ENCODE measurements around the gene ENKUR. TPM values are rescaled to one million over a fixed set of nuclear protein-coding genes. Genes with fewer than 3 reads are reported as not detected.

Gene ENKUR
- total RNA-seq, 6 experiments from 2014 or later: 0.14 to 0.33 (median 0.23) TPM; not detected in 1

DNA sequence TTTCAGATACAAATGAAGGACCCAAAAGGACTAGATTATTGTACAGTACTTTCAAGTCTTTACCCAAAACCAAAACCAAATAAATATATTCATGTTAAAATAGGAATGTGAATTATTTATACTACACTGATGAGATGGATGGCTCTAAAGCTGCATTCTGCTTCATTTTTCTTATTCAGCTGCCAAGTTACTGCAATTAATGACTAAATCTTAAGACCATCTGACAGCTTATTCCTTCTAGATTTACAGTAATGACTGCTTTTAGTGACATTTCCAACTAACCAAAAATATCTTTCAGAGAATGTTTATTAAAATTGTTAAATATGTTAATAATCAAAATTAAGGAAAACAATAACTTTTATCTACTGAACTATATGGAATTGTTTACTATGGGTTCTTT lies 20.9 kb downstream of the ENKUR start:
- Mint-ChIP-seq H3K36me3 (ENCODE audit: low read depth) (peaks cover 4% of the 10 kb centered on the region; the same call in 1 of the 2 replicates), H3K27ac (no peak overlapping the region), H3K27me3 (ENCODE audit: insufficient read depth) (no peaks in the 10 kb centered on the region), H3K4me3 (no peak overlapping the region), H3K9me3 (peaks cover under 1% of the 10 kb centered on the region), H3K4me1 (ENCODE audit: low read depth) (peaks cover 7% of the 10 kb centered on the region)
- no peak for DNase-seq
- TF ChIP-seq, protein P1, sequence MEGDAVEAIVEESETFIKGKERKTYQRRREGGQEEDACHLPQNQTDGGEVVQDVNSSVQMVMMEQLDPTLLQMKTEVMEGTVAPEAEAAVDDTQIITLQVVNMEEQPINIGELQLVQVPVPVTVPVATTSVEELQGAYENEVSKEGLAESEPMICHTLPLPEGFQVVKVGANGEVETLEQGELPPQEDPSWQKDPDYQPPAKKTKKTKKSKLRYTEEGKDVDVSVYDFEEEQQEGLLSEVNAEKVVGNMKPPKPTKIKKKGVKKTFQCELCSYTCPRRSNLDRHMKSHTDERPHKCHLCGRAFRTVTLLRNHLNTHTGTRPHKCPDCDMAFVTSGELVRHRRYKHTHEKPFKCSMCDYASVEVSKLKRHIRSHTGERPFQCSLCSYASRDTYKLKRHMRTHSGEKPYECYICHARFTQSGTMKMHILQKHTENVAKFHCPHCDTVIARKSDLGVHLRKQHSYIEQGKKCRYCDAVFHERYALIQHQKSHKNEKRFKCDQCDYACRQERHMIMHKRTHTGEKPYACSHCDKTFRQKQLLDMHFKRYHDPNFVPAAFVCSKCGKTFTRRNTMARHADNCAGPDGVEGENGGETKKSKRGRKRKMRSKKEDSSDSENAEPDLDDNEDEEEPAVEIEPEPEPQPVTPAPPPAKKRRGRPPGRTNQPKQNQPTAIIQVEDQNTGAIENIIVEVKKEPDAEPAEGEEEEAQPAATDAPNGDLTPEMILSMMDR (IDR thresholded peaks at IDR 0.05): no peak

DNA sequence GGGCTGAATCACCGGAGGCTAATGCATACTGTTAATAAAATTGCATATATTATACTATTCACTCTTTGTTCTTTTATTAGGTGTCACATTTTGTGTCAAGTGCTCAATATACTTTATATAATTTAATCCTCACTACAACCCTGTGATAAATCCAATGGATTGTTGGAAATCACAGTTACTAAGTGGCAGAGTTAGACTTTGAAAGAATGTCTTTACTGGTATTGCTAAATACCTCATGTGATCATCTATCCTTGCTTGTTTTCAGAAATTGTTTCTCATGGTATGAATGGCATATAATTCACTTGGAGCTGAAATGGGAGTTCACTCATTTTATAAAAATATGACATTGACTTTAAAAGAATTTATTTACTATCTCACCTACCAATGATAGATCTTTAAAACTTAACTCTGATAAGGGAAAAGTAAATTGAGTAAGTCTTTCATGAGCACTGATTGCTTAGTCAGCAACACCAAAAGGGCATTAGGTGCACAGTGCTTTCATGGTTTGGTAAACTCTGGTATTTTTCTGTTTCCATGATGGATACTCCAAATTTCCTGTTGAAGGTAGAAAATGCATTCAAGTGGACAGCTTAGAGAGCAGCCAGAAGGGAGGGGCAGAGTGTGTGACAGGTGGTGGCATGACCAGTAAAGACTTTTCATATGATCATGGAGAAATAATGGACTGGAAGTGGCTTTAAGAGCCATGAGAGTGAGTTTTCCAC lies 22.6 kb downstream of the ENKUR start:
- Mint-ChIP-seq H3K27me3 (ENCODE audit: insufficient read depth) (no peaks in the 10 kb centered on the region), H3K4me1 (ENCODE audit: low read depth) (peaks cover 7% of the 10 kb centered on the region), H3K4me3 (no peak overlapping the region), H3K36me3 (ENCODE audit: low read depth) (no peaks in the 10 kb centered on the region), H3K9me3 (no peaks in the 10 kb centered on the region), H3K27ac (no peak overlapping the region)
- TF ChIP-seq, protein P1 (IDR thresholded peaks at IDR 0.05): no peak
- no peak for DNase-seq

DNA sequence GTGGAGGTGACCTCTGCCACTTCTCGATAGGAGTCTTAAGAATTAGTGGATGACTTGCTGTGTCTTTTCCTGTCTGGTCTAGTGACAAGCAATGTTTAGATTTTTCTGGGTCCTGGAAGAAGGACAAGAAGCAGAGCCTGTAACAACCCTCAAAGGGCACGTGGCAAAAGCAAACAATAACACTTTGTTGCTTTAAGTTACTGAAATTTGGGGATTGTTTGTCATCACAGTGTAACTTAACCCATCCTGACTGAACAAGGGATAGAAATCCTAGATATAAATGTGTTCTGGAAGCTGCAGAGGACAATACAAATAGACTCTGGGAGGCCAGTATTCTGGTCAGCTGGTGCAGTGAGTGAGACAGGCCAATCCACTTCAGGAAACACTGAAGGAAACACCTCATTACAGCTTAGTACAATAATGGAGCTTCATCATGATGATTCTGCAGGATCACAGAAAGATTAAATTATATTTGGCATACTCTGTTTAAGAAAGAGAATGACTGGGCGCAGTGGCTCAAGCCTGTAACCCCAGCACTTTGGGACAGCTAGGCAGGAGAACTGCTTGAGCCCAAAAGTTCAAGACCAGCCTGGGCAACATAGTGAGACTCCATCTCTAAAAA lies 23.3 kb downstream of the ENKUR start:
- Mint-ChIP-seq H3K27me3 (ENCODE audit: insufficient read depth) (no peaks in the 10 kb centered on the region), H3K4me1 (ENCODE audit: low read depth) (peaks cover 7% of the 10 kb centered on the region), H3K27ac (no peak overlapping the region), H3K9me3 (no peaks in the 10 kb centered on the region), H3K36me3 (ENCODE audit: low read depth) (no peaks in the 10 kb centered on the region), H3K4me3 (no peak overlapping the region)
- no peak for DNase-seq
- TF ChIP-seq, protein P1 (IDR thresholded peaks at IDR 0.05): no peak

- Mint-ChIP-seq H3K4me1 (ENCODE audit: low read depth) (peaks cover 7% of the 10 kb centered on the region), H3K27me3 (ENCODE audit: insufficient read depth) (no peaks in the 10 kb centered on the region), H3K36me3 (ENCODE audit: low read depth) (no peaks in the 10 kb centered on the region), H3K4me3 (no peak overlapping the region), H3K27ac (no peak overlapping the region), H3K9me3 (no peaks in the 10 kb centered on the region)
- no peak for DNase-seq
- TF ChIP-seq, protein P1 (IDR thresholded peaks at IDR 0.05): no peak
These were observed 24.7 kb downstream of the ENKUR start for GRCh38 chr10:24991298-24991697.

DNA sequence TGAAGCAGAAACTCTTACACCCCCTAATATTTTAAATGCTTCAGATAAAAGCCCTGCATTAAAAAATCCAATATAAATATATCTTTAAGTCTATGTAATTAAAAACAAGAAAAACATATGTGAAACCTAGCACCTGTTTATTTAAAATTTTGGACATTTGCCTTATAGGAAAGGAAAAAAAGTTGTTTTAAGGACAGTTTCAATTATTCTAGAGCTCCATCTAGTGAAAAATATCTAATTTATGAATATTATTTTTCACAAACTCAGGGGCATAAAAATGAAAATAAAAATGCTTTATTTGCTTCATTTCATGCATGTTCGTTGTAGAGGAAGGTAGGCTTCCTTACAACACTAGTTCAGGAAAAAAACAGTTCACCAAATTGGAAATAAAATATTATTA lies 26.1 kb downstream of the ENKUR start:
- TF ChIP-seq, protein P1 (IDR thresholded peaks at IDR 0.05): peak; percentile 67
- Mint-ChIP-seq H3K27ac (no peak overlapping the region), H3K4me1 (ENCODE audit: low read depth) (peaks cover 9% of the 10 kb centered on the region), H3K4me3 (no peak overlapping the region), H3K9me3 (no peaks in the 10 kb centered on the region), H3K27me3 (ENCODE audit: insufficient read depth) (no peaks in the 10 kb centered on the region), H3K36me3 (ENCODE audit: low read depth) (no peaks in the 10 kb centered on the region)
- no peak for DNase-seq
